ENCODE data around the gene SDCCAG8. TPM values are rescaled to one million over a fixed set of nuclear protein-coding genes. Genes with fewer than 3 reads are reported as not detected.

The SDCCAG8 gene
- total RNA-seq, 1 experiment from 2014 or later: 10.0 TPM

- no peak overlapping the region for H2AK5ac ChIP-seq (ENCODE audit: insufficient read length, low read length)
- no peak overlapping the region for H3K18ac ChIP-seq (ENCODE audit: insufficient read length, low read depth, low read length)
- H3K9ac ChIP-seq (ENCODE audit: extremely low read depth, insufficient read length, low read length): no peak overlapping the region
- H2BK5ac ChIP-seq (ENCODE audit: insufficient read length, low read length): no peak overlapping the region
- no peak overlapping the region for H4K91ac ChIP-seq (ENCODE audit: insufficient read length, low read depth, low read length)
- no peak overlapping the region for H3T11ph ChIP-seq (ENCODE audit: low read length)
- WGBS (ENCODE audit: extremely low coverage, insufficient read length, low lambda C conversion rate): no CpG with 5 or more reads among the region's 1 CpG
- H3K4me1 ChIP-seq (ENCODE audit: insufficient read depth, low read length): no peaks in the 10 kb centered on the region; the same call in 1 of the 2 replicates
- no peak overlapping the region for H3K27ac ChIP-seq (ENCODE audit: insufficient read length, low read depth, low read length)
- H3K23ac ChIP-seq (ENCODE audit: insufficient read length, low read depth, low read length): no peak overlapping the region
- H4K5ac ChIP-seq (ENCODE audit: insufficient read length, low read depth, low read length): no peak overlapping the region
- H3K79me1 ChIP-seq (ENCODE audit: insufficient read depth, low read depth, low read length, poor library complexity, severe bottlenecking): no peaks in the 10 kb centered on the region
- H4K20me1 ChIP-seq (ENCODE audit: control insufficient read depth, insufficient read depth, insufficient read length): no peaks in the 10 kb centered on the region
- no peaks in the 10 kb centered on the region for H3K9me3 ChIP-seq (ENCODE audit: control insufficient read depth, low read depth, low read length)
- no peak overlapping the region for H3K4ac ChIP-seq (ENCODE audit: low read depth, low read length)
- H2BK15ac ChIP-seq (ENCODE audit: low read depth, low read length): no peak overlapping the region
- no peak overlapping the region for H2BK20ac ChIP-seq (ENCODE audit: low read depth, low read length, poor library complexity, severe bottlenecking)
- H3K4me3 Mint-ChIP-seq: no peak overlapping the region
- H3K4me1 Mint-ChIP-seq: peaks cover 13 to 20% of the 10 kb centered on the region in 2 experiments
- H3K14ac ChIP-seq (ENCODE audit: insufficient read depth, low read length): no peak overlapping the region
- no peak for TF ChIP-seq CTCF (conservative IDR thresholded peaks at IDR 0.05)
- H3K79me2 ChIP-seq (ENCODE audit: insufficient read depth, low read length): no peaks in the 10 kb centered on the region
- H3K9me3 Mint-ChIP-seq: peaks cover 2 to 3% of the 10 kb centered on the region in 2 experiments; a peak in 2 of 5 replicates
- no peak overlapping the region for H2BK12ac ChIP-seq (ENCODE audit: insufficient read length, low read depth, low read length)
- no peak overlapping the region for H3K4me2 ChIP-seq (ENCODE audit: insufficient read depth, insufficient read length, low read length)
- peaks cover 2 to 5% (median 4%) of the 10 kb centered on the region in 3 experiments; a peak in 4 of 7 replicates for H3K36me3 Mint-ChIP-seq (ENCODE audit: insufficient read depth in 1 of 3, low read depth in 3 of 3)
- DNase-seq: no peak
- no peaks in the 10 kb centered on the region for H3K27me3 ChIP-seq (ENCODE audit: insufficient read depth, low read length)
- peak overlapping the region in 1 of 3 experiments; percentile 26; a peak in 1 of 7 replicates for H3K27ac Mint-ChIP-seq
- no peak overlapping the region for H2BK120ac ChIP-seq (ENCODE audit: low read depth, low read length, poor library complexity, severe bottlenecking)
- no peaks in the 10 kb centered on the region for H3K27me3 Mint-ChIP-seq (ENCODE audit: low read depth)
- no peak overlapping the region for H2AFZ ChIP-seq (ENCODE audit: low read length)
- no peak overlapping the region for H3K56ac ChIP-seq (ENCODE audit: insufficient read length, low read depth, low read length)
- H4K8ac ChIP-seq (replicated peaks; ENCODE audit: insufficient read length, low read depth, low read length): no peak overlapping the region
- H3K23me2 ChIP-seq (ENCODE audit: insufficient read length, low read depth, low read length, poor library complexity, severe bottlenecking): no peaks in the 10 kb centered on the region
Measured at GRCh38 chr1:243287652-243288051, 31.8 kb downstream of the SDCCAG8 start.
